ENCODE measurements around the gene LHFPL3.

- TF ChIP-seq EZH2phosphoT487 (IDR thresholded peaks at IDR 0.05; ENCODE audit: insufficient read depth, low read depth) = no peak
- no peak for TF ChIP-seq EZH2 (IDR thresholded peaks at IDR 0.05; ENCODE audit: insufficient read depth, poor library complexity, severe bottlenecking)
Measured at GRCh38 chr7:104900525-104901239, 572.3 kb downstream of the LHFPL3 start.

Data from GM23248 (cell line).